IPS-15b (cell line): ENCODE results near the gene KLRF1.
A peak's percentile ranks its signal among the peaks of the same experiment; 100 is the strongest.

Experiments
- H3K27me3 ChIP-seq: one replicate; pipeline ENCODE4 v1.6.1; 2013; ENCODE audit warnings: low read length; ENCODE audit not compliant: control insufficient read depth, insufficient read depth
- H3K36me3 ChIP-seq: one replicate; pipeline ENCODE4 v1.6.1; 2013; ENCODE audit warnings: low read length; ENCODE audit not compliant: control insufficient read depth, insufficient read depth
- H3K4me1 ChIP-seq: one replicate; pipeline ENCODE4 v1.6.1; 2013; ENCODE audit warnings: mild to moderate bottlenecking, low read length; ENCODE audit not compliant: control insufficient read depth, insufficient read depth
- H3K4me3 ChIP-seq: one replicate; pipeline ENCODE4 v1.5.1; 2013; ENCODE audit warnings: low read depth, low read length
- H3K9ac ChIP-seq: one replicate; pipeline ENCODE4 v1.6.1; 2013; ENCODE audit warnings: low read depth, mild to moderate bottlenecking, low read length
- H3K9me3 ChIP-seq: one replicate; pipeline ENCODE4 v1.6.1; 2013; ENCODE audit warnings: mild to moderate bottlenecking, low read length; ENCODE audit not compliant: control insufficient read depth, insufficient read depth

The KLRF1 gene

GRCh38 chr12:9811621-9812020 is 15.7 kb upstream of the KLRF1 start:
- Histone ChIP-seq H3K4me1 (no peaks in the 10 kb centered on the region), H3K27me3 (no peaks in the 10 kb centered on the region), H3K36me3 (no peaks in the 10 kb centered on the region), H3K4me3 (no peak overlapping the region), H3K9me3 (no peaks in the 10 kb centered on the region), H3K9ac (no peak overlapping the region)

- Histone ChIP-seq H3K4me3 (peak overlapping the region; percentile 73), H3K4me1 (no peaks in the 10 kb centered on the region), H3K36me3 (no peaks in the 10 kb centered on the region), H3K9ac (no peak overlapping the region), H3K9me3 (no peaks in the 10 kb centered on the region), H3K27me3 (no peaks in the 10 kb centered on the region)
These were observed 13.2 kb upstream of the KLRF1 start for GRCh38 chr12:9813821-9814798.

GRCh38 chr12:9820281-9820930 is 6.9 kb upstream of the KLRF1 start:
- Histone ChIP-seq H3K27me3 (no peaks in the 10 kb centered on the region), H3K4me3 (no peak overlapping the region)

DNA sequence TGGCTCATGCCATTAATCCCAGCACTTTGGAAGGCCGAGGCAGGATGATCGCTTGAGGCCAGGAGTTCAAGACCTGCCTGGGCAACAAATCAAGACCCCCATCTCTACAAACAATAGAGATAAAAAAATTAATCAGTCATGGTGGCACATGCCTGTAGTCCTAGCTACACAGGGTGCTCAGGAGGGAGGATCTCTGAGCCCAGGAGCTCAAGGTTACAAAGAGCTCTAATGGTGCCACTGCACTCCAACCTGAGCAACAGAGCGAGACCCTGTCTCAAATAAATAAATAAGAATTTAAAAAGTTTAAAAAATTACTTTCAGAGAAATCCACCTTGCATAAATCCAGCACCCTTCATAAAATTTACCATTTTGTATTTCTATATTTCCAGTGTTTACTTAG is 2.2 kb downstream of the KLRF1 start:
- Histone ChIP-seq H3K4me1 (no peaks in the 10 kb centered on the region), H3K9ac (no peak overlapping the region), H3K9me3 (no peaks in the 10 kb centered on the region), H3K36me3 (no peaks in the 10 kb centered on the region), H3K4me3 (no peak overlapping the region), H3K27me3 (no peaks in the 10 kb centered on the region)

More at GRCh38 chr12:9820281-9820930, 6.9 kb upstream of the KLRF1 start:
- no peaks in the 10 kb centered on the region for H3K9me3 ChIP-seq
- H3K36me3 ChIP-seq, result no peaks in the 10 kb centered on the region
- H3K4me1 ChIP-seq, result no peaks in the 10 kb centered on the region
- no peak overlapping the region for H3K9ac ChIP-seq

DNA sequence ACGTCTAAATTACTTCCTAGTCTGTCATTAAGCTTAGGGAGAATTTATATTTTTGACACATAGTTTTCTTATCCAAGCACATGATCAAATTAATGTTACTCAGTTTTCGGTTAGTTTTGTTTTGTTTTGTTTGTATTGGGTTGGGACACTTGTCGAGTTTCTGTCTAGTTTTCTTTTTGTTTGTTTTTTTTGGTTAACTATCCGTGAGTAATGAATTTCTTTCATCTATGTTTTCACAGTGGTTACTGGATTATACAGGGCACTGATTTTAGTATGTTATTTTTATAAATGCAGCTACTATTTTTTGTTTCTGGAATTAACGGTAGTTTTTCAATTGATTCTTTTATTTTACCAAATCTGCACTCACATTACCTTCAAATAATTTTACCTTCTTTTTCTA is 2.7 kb downstream of the KLRF1 start:
- no peaks in the 10 kb centered on the region for H3K4me1 ChIP-seq
- no peak overlapping the region for H3K9ac ChIP-seq
- H3K27me3 ChIP-seq, result no peaks in the 10 kb centered on the region
- no peaks in the 10 kb centered on the region for H3K36me3 ChIP-seq
- no peaks in the 10 kb centered on the region for H3K9me3 ChIP-seq
- no peak overlapping the region for H3K4me3 ChIP-seq

DNA sequence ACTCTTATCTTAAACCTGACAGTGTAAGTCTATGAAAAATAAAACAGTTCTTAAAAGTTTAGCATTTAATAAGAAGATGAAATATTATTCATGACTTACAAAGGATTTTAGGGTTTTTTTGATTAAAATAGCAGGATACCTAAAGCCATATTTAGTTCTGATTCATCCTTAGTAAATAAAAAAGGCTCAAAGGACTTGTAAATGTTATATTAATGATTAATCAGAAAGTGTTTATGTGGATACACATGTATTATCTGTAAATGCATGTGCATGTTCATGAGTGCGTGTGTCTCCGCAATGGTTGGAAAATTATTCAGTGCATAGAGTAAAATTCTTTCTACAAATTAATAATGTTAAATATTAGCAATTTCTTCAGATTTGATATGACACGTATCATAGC is 4.4 kb downstream of the KLRF1 start:
- no peaks in the 10 kb centered on the region for H3K4me1 ChIP-seq
- H3K9ac ChIP-seq, result no peak overlapping the region
- H3K4me3 ChIP-seq, result no peak overlapping the region
- H3K9me3 ChIP-seq, result no peaks in the 10 kb centered on the region
- H3K27me3 ChIP-seq, result no peaks in the 10 kb centered on the region
- no peaks in the 10 kb centered on the region for H3K36me3 ChIP-seq

DNA sequence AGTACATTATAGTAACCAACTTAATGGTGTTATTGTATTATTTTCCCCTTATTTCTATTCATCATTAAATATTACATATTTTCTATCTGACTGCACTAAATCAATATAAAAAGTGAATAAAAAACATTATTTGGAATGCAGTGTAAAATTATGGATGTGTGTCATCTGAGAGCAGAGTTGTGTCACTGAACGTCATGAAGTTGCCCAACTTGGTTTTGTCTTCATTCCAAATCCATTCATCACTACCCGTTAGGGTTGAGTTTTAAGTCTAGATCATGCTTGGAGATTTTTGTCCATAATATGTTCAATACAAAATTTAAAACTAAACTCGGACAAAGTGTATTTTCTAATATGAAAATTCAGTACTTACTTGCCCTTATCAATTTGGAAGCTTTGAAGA is 16.1 kb downstream of the KLRF1 start:
- no peak overlapping the region for H3K4me3 ChIP-seq
- no peak overlapping the region for H3K9ac ChIP-seq
- H3K9me3 ChIP-seq, result no peaks in the 10 kb centered on the region
- H3K36me3 ChIP-seq, result no peaks in the 10 kb centered on the region
- no peaks in the 10 kb centered on the region for H3K27me3 ChIP-seq
- no peaks in the 10 kb centered on the region for H3K4me1 ChIP-seq

DNA sequence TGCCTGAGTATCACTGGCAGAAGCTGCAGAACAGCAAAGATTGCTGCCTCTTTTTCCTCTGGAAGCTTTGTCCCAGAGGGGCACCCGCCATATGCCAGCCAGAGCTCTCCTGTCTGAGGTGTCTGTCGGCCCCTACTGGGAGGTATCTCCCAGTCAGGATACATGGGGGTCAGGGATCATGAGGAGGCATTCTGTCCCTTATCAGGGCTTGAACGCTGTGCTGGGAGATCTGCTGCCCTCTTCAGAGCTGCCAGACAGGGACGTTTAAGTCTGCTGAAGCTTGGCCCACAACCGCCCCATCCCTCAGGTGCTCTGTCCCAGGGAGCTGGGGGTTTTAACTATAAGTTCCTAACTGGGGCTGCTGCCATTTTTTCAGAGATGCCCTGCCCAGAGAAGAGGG is 21.6 kb downstream of the KLRF1 start:
- H3K4me3 ChIP-seq, result no peak overlapping the region
- no peaks in the 10 kb centered on the region for H3K36me3 ChIP-seq
- no peak overlapping the region for H3K9ac ChIP-seq
- H3K9me3 ChIP-seq, result no peaks in the 10 kb centered on the region
- no peaks in the 10 kb centered on the region for H3K27me3 ChIP-seq
- H3K4me1 ChIP-seq, result no peaks in the 10 kb centered on the region

DNA sequence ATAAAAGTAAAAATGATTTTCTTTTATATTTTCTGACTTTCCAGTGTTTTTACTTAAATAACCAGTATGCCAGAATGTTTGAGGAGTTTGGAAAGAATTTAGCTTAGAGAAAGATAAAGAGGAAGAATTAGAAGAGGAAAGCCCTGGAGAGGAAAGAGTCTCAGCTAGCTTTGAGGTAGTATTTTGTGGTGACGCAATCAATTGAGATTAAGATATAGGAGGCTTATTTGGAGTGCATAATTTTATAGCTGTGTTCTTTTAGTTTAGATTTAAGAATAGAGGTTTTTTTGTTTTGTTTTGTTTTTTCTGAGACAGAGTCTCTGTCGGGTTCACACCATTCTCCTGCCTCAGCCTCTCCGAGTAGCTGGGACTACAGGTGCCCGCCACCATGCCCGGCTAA is 23.8 kb downstream of the KLRF1 start:
- H3K36me3 ChIP-seq, result no peaks in the 10 kb centered on the region
- H3K4me1 ChIP-seq, result no peaks in the 10 kb centered on the region
- no peaks in the 10 kb centered on the region for H3K9me3 ChIP-seq
- H3K4me3 ChIP-seq, result no peak overlapping the region
- no peaks in the 10 kb centered on the region for H3K27me3 ChIP-seq
- no peak overlapping the region for H3K9ac ChIP-seq

GRCh38 chr12:9851927-9852326 is 24.6 kb downstream of the KLRF1 start:
- Histone ChIP-seq H3K4me1 (no peaks in the 10 kb centered on the region), H3K9ac (no peak overlapping the region), H3K4me3 (no peak overlapping the region), H3K27me3 (no peaks in the 10 kb centered on the region), H3K9me3 (no peaks in the 10 kb centered on the region), H3K36me3 (no peaks in the 10 kb centered on the region)

DNA sequence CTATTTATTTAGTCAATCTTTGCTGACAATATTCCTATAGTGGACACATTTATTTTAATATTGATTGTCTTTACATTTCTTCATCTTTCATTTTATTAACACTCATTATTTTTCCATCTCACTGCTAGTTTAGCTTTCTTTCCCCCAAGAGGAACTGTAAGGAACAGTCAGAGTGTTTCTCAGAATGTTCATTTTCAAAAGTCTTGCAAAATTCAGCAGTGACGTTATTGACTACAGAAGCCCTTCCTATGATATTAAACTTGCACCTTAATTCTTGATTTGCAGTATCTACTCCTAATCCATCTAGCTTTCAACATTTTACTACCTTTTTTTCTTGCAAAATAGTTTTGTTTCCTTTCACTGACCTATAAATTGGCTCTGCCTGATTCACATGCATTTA is 28.9 kb downstream of the KLRF1 start:
- Histone ChIP-seq H3K36me3 (no peaks in the 10 kb centered on the region), H3K27me3 (no peaks in the 10 kb centered on the region), H3K9ac (no peak overlapping the region), H3K4me3 (no peak overlapping the region), H3K4me1 (no peaks in the 10 kb centered on the region), H3K9me3 (no peaks in the 10 kb centered on the region)

DNA sequence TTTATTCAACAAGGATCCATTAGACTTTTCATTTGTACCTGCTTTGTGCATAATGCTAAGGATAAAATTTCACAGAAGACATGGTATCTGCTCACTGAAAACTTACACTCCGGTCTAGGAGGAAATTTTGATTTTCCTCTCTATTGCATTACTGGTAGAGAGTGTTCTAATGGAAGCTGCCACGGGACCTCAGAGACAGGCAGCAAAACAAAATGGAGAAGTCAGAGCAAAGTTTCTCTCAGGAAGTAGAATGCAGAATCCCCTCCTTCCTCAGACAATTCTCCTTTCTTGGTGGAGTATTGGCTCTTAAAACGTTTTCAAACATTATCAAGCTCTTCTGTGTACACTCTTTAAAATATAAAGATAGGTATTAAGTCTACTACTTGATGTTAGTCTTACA is 29.6 kb downstream of the KLRF1 start:
- Histone ChIP-seq H3K36me3 (no peaks in the 10 kb centered on the region), H3K27me3 (no peaks in the 10 kb centered on the region), H3K9ac (no peak overlapping the region), H3K4me3 (no peak overlapping the region), H3K4me1 (no peaks in the 10 kb centered on the region), H3K9me3 (no peaks in the 10 kb centered on the region)
